Measurements from ENCODE around the gene ZNRF3. TPM values are rescaled to one million over a fixed set of nuclear protein-coding genes. Genes with fewer than 3 reads are reported as not detected.
"Not testable (repeated sequence)": the region's sequence is repeated elsewhere in the genome, so short reads cannot be mapped to it uniquely, and the experiment has no call there.

Gene ZNRF3
- total RNA-seq, 3 donors from 2014 or later, result 5.5 to 10.6 (median 5.8) TPM

- H3K9me3 ChIP-seq, result no peaks in the 10 kb centered on the region
- no peak overlapping the region for H3K4me3 ChIP-seq
- no peak for TF ChIP-seq CTCF (IDR thresholded peaks at IDR 0.05)
- ATAC-seq (no peak), DNase-seq (no peak)
- intact Hi-C loops (cut with DNase I, micrococcal nuclease), result no loop called here
- H3K36me3 ChIP-seq (ENCODE audit: low read depth), result no peaks in the 10 kb centered on the region
- no peaks in the 10 kb centered on the region for H3K4me1 ChIP-seq (ENCODE audit: low read depth)
These were observed 59.0 kb downstream of the ZNRF3 start for GRCh38 chr22:28942333-28942732.

GRCh38 chr22:28942801-28943500 lies 59.6 kb downstream of the ZNRF3 start:
- no peaks in the 10 kb centered on the region for H3K36me3 ChIP-seq (ENCODE audit: low read depth)
- no peak overlapping the region for H3K4me3 ChIP-seq
- no peak for DNase-seq
- H3K4me1 ChIP-seq (ENCODE audit: low read depth), result no peaks in the 10 kb centered on the region
- ATAC-seq, result no peak
- intact Hi-C loops (cut with DNase I, micrococcal nuclease), result no loop called here
- H3K9me3 ChIP-seq, result no peaks in the 10 kb centered on the region
- no peak for TF ChIP-seq CTCF (IDR thresholded peaks at IDR 0.05)

GRCh38 chr22:28943501-28943879 lies 60.1 kb downstream of the ZNRF3 start:
- no peak for TF ChIP-seq CTCF (IDR thresholded peaks at IDR 0.05)
- Histone ChIP-seq H3K4me3 (no peak overlapping the region), H3K36me3 (ENCODE audit: low read depth) (no peaks in the 10 kb centered on the region), H3K9me3 (no peaks in the 10 kb centered on the region), H3K4me1 (ENCODE audit: low read depth) (no peaks in the 10 kb centered on the region)
- ATAC-seq (no peak), DNase-seq (peak in 1 of 3 donors; percentile 50)
- intact Hi-C loops (cut with DNase I, micrococcal nuclease), result no loop called here

DNA sequence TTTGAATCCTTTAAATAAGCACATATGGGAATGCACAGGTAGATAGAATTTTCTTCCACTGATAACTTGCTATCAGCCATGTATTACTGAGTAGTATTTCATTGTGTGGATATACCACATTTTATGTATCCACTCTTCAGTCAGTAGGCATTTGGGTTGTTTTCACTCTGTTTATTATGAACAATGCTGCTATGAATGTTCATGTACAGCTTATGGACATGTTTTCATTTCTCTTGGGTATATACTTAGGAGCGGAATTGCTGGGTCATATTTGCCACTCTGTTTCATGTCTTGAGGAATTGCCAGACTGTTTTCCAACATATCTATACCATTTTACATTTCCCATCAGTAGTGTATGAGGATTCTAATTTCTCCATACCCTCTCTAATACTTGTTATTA lies 63.8 kb downstream of the ZNRF3 start:
- no peak for TF ChIP-seq CTCF (IDR thresholded peaks at IDR 0.05)

DNA sequence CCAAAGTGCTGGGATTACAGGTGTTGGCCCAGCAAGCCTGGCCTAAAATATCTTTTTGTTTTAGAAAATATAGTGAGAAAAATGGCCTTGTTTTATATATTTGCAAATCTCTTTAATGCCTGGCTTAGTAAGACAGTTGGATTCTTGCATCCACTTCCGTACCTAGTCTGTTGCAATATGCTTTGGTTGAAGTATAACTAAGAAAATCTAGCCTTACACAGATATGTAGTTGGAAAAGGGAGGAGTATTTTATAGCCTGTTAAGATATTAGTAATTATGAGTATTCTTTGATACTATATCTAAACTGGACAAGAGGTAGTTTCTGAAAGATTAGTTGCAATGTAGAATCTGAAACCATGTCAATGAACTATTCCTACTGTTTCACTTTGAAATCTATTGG lies 65.1 kb downstream of the ZNRF3 start:
- ATAC-seq, result peak; percentile 58

More for the DNA sequence above, 63.8 kb downstream of the ZNRF3 start:
- H3K4me1 ChIP-seq (ENCODE audit: low read depth), result no peaks in the 10 kb centered on the region
- no peak overlapping the region for H3K4me3 ChIP-seq
- no peaks in the 10 kb centered on the region for H3K36me3 ChIP-seq (ENCODE audit: low read depth)
- ATAC-seq (no peak), DNase-seq (no peak)
- intact Hi-C loops (cut with DNase I, micrococcal nuclease), result no loop called here
- H3K9me3 ChIP-seq, result no peaks in the 10 kb centered on the region

GRCh38 chr22:28948860-28949551 lies 65.6 kb downstream of the ZNRF3 start:
- DNase-seq; intact Hi-C loops (cut with DNase I, micrococcal nuclease); H3K36me3 ChIP-seq (ENCODE audit: low read depth); ATAC-seq; H3K4me1 ChIP-seq (ENCODE audit: low read depth); H3K4me3 ChIP-seq; H3K9me3 ChIP-seq: not testable (repeated sequence)

More for the DNA sequence above, 65.1 kb downstream of the ZNRF3 start:
- Histone ChIP-seq H3K9me3 (no peaks in the 10 kb centered on the region), H3K4me1 (ENCODE audit: low read depth) (no peaks in the 10 kb centered on the region), H3K36me3 (ENCODE audit: low read depth) (no peaks in the 10 kb centered on the region), H3K4me3 (no peak overlapping the region)
- intact Hi-C loops (cut with DNase I, micrococcal nuclease), result no loop called here
- no peak for TF ChIP-seq CTCF (IDR thresholded peaks at IDR 0.05)
- DNase-seq, result no peak

Measured in mucosa of descending colon (tissue), 3 donors.